ENCODE data around the gene SMARCD1. TPM values are rescaled to one million over a fixed set of nuclear protein-coding genes. Genes with fewer than 3 reads are reported as not detected.

The SMARCD1 gene
- total and polyA plus RNA-seq, 4 donors: 4.6 to 24.4 (median 15.3) TPM

DNA sequence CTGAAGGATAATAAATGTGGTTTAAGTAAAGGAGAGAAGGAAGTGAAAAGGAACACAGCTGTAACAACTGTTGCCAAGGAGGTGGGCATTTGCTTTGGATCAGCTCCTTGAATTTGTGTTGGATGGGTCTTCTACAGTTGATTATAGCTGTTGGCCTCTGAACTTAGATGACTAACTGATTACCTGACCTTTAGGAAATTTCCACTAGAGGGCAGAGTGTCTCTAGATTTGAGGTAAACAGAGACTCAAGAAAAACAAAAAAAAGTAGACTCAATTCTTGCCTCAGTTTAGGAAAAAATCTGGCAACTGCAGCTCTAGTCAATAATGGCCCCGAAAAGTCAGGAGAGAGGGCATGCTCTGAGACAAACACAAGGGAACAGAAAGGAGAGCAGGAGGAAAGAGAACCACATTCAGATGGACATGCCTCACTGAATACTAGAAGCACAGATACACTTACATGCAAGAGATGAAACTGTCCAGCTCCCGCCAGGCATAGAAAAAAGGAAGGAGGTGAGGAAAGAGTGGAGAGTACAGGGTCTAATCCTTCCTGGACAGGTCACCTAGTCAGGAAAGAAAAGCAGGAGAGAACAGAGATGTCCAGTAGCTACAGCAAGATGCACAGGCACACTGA lies 47.5 kb downstream of the SMARCD1 start:
- no peak overlapping the region for H3K4me3 ChIP-seq (ENCODE audit: low read depth in 1 of 3, low read length in 3 of 3)
- 76% methylated on average over 2 of the region's 2 CpGs for WGBS
- H3K27me3 ChIP-seq (ENCODE audit: control insufficient read depth in 4 of 4, insufficient read depth in 4 of 4, low read length in 3 of 4): no peaks in the 10 kb centered on the region
- peaks cover 0 to 2% (median 0%) of the 10 kb centered on the region in 4 donors for H3K4me1 ChIP-seq (ENCODE audit: control insufficient read depth in 4 of 4, insufficient read depth in 4 of 4, low read length in 3 of 4)
- H3K9me3 ChIP-seq (ENCODE audit: control insufficient read depth in 4 of 4, low read length in 3 of 4): no peaks in the 10 kb centered on the region
- DNase-seq (ENCODE audit: low spot score): no peak
- no peak overlapping the region for H3K27ac ChIP-seq (ENCODE audit: low read depth in 1 of 2, low read length in 2 of 2)
- TF ChIP-seq RXRA (IDR thresholded peaks at IDR 0.05): peak in 1 of 2 donors; percentile 10
- no peak for TF ChIP-seq FOXA2 (IDR thresholded peaks at IDR 0.05)
- TF ChIP-seq, protein P1, sequence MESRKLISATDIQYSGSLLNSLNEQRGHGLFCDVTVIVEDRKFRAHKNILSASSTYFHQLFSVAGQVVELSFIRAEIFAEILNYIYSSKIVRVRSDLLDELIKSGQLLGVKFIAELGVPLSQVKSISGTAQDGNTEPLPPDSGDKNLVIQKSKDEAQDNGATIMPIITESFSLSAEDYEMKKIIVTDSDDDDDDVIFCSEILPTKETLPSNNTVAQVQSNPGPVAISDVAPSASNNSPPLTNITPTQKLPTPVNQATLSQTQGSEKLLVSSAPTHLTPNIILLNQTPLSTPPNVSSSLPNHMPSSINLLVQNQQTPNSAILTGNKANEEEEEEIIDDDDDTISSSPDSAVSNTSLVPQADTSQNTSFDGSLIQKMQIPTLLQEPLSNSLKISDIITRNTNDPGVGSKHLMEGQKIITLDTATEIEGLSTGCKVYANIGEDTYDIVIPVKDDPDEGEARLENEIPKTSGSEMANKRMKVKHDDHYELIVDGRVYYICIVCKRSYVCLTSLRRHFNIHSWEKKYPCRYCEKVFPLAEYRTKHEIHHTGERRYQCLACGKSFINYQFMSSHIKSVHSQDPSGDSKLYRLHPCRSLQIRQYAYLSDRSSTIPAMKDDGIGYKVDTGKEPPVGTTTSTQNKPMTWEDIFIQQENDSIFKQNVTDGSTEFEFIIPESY (IDR thresholded peaks at IDR 0.05): no peak
- peak; percentile 42 for TF ChIP-seq CTCF (IDR thresholded peaks at IDR 0.05; ENCODE audit: low read depth, low read length, missing input control)
- TF ChIP-seq NR2F2 (IDR thresholded peaks at IDR 0.05): peak; percentile 64
- TF ChIP-seq RAD21 (IDR thresholded peaks at IDR 0.05): peak; percentile 56 to 71
- peak in 1 of 2 donors; percentile 25 for TF ChIP-seq HNF4A (conservative IDR thresholded peaks at IDR 0.05)
- H3K36me3 ChIP-seq (ENCODE audit: control insufficient read depth in 4 of 4, insufficient read depth in 3 of 4, low read depth in 1 of 4, low read length in 3 of 4): peaks cover 0 to 23% (median 14%) of the 10 kb centered on the region in 4 donors
- no peak overlapping the region for H3K9ac ChIP-seq (ENCODE audit: low read depth in 1 of 2, low read length in 2 of 2)

DNA sequence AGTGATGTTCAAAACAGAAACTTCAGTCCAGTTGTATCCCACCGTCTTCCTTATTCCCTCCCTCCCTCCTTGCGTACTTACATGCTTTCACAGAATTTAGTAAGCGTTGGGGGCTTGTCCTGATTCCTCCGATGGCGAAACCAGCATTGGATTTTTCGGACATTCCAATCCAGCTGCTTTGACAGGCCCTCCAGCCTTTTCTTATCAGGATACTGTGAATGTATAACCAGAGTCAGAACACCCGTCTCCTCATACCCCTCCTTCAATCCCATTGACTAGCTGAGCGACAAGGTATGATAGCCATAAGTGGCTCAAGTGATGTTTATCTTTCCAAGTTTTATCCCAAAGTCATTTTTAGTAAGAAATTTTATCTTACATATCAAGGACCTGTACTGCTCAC lies 57.9 kb downstream of the SMARCD1 start:
- no peaks in the 10 kb centered on the region for H3K4me1 ChIP-seq (ENCODE audit: control insufficient read depth in 4 of 4, insufficient read depth in 4 of 4, low read length in 3 of 4)
- no peak overlapping the region for H3K4me3 ChIP-seq (ENCODE audit: low read depth in 1 of 3, low read length in 3 of 3)
- no peaks in the 10 kb centered on the region for H3K27me3 ChIP-seq (ENCODE audit: control insufficient read depth in 4 of 4, insufficient read depth in 4 of 4, low read length in 3 of 4)
- WGBS: 85% methylated on average over 8 of the region's 8 CpGs
- DNase-seq (ENCODE audit: low spot score): no peak
- TF ChIP-seq NR2F2 (IDR thresholded peaks at IDR 0.05): no peak
- TF ChIP-seq FOXA1 (IDR thresholded peaks at IDR 0.05): no peak
- no peak for TF ChIP-seq RAD21 (IDR thresholded peaks at IDR 0.05)
- no peak for TF ChIP-seq CTCF (IDR thresholded peaks at IDR 0.05; ENCODE audit: low read depth, low read length, missing input control)
- TF ChIP-seq, protein P2, sequence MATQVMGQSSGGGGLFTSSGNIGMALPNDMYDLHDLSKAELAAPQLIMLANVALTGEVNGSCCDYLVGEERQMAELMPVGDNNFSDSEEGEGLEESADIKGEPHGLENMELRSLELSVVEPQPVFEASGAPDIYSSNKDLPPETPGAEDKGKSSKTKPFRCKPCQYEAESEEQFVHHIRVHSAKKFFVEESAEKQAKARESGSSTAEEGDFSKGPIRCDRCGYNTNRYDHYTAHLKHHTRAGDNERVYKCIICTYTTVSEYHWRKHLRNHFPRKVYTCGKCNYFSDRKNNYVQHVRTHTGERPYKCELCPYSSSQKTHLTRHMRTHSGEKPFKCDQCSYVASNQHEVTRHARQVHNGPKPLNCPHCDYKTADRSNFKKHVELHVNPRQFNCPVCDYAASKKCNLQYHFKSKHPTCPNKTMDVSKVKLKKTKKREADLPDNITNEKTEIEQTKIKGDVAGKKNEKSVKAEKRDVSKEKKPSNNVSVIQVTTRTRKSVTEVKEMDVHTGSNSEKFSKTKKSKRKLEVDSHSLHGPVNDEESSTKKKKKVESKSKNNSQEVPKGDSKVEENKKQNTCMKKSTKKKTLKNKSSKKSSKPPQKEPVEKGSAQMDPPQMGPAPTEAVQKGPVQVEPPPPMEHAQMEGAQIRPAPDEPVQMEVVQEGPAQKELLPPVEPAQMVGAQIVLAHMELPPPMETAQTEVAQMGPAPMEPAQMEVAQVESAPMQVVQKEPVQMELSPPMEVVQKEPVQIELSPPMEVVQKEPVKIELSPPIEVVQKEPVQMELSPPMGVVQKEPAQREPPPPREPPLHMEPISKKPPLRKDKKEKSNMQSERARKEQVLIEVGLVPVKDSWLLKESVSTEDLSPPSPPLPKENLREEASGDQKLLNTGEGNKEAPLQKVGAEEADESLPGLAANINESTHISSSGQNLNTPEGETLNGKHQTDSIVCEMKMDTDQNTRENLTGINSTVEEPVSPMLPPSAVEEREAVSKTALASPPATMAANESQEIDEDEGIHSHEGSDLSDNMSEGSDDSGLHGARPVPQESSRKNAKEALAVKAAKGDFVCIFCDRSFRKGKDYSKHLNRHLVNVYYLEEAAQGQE (IDR thresholded peaks at IDR 0.05): no peak
- no peak for TF ChIP-seq GABPA (IDR thresholded peaks at IDR 0.05 in 1 of 2, conservative IDR thresholded peaks at IDR 0.05 in 1 of 2)
- TF ChIP-seq EGR1 (IDR thresholded peaks at IDR 0.05; ENCODE audit: low read depth in 2 of 2): no peak
- TF ChIP-seq, protein P3, sequence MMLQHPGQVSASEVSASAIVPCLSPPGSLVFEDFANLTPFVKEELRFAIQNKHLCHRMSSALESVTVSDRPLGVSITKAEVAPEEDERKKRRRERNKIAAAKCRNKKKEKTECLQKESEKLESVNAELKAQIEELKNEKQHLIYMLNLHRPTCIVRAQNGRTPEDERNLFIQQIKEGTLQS (IDR thresholded peaks at IDR 0.05): no peak
- no peak for TF ChIP-seq RXRA (IDR thresholded peaks at IDR 0.05)
- no peak for TF ChIP-seq HNF4A (conservative IDR thresholded peaks at IDR 0.05)
- TF ChIP-seq JUND (IDR thresholded peaks at IDR 0.05): no peak
- no peak for TF ChIP-seq TAF1 (conservative IDR thresholded peaks at IDR 0.05)
- TF ChIP-seq, protein P4, sequence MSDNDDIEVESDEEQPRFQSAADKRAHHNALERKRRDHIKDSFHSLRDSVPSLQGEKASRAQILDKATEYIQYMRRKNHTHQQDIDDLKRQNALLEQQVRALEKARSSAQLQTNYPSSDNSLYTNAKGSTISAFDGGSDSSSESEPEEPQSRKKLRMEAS (IDR thresholded peaks at IDR 0.05): no peak
- no peak for TF ChIP-seq SP1 (IDR thresholded peaks at IDR 0.05)
- TF ChIP-seq HNF4G (IDR thresholded peaks at IDR 0.05): no peak
- TF ChIP-seq, protein P1 (IDR thresholded peaks at IDR 0.05): no peak
- H3K9me3 ChIP-seq (ENCODE audit: control insufficient read depth in 4 of 4, low read length in 3 of 4): no peaks in the 10 kb centered on the region
- H3K36me3 ChIP-seq (ENCODE audit: control insufficient read depth in 4 of 4, insufficient read depth in 3 of 4, low read depth in 1 of 4, low read length in 3 of 4): peaks cover 0 to 11% (median 3%) of the 10 kb centered on the region in 4 donors
- H3K27ac ChIP-seq (ENCODE audit: low read depth in 1 of 2, low read length in 2 of 2): no peak overlapping the region
- H3K9ac ChIP-seq (ENCODE audit: low read depth in 1 of 2, low read length in 2 of 2): no peak overlapping the region
